Stimulated activated naive CD8-positive, alpha-beta T cell treated with anti-CD3 and anti-CD28 coated beads, Interleukin-15, Interleukin-2, amounts not matched to agents 100 ng/mL and 50 ng/mL, for 24 hours (primary cell): ENCODE measurements around the gene TFDP3.

Experiments
- H3K27ac Mint-ChIP-seq: one replicate; pipeline ENCODE4 v1.8.0; 2021; ENCODE audit warnings: mild to moderate bottlenecking, mixed read lengths
- H3K27me3 Mint-ChIP-seq: one replicate; pipeline ENCODE4 v1.8.0; 2021; ENCODE audit warnings: mixed read lengths
- H3K36me3 Mint-ChIP-seq: one replicate; pipeline ENCODE4 v1.8.0; 2021; ENCODE audit warnings: low read depth, mixed read lengths
- H3K4me1 Mint-ChIP-seq: one replicate; pipeline ENCODE4 v1.8.0; 2021; ENCODE audit warnings: low read depth, mixed read lengths
- H3K4me3 Mint-ChIP-seq: one replicate; pipeline ENCODE4 v1.8.0; 2021; ENCODE audit warnings: mild to moderate bottlenecking, mixed read lengths
- H3K9me3 Mint-ChIP-seq: one replicate; pipeline ENCODE4 v1.8.0; 2021; ENCODE audit warnings: mixed read lengths

TFDP3 gene

DNA sequence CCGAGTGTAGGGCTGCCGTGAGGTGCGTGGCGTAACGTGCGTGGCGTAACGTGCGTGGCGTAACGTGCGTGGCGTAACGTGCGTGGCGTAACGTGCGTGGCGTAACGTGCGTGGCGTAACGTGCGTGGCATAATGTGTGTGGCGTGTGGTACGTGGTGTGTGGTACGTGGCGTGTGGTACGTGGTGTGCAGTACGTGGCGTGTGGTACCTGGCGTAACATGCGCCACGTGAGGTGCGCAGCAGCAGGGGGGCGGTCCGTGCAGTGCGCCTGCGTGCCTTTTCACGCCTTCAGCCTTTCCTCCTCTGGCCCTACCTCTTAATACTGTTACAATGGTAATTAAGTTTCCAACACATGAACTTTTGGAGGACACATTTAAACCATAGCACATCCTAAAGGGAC, at the start of gene TFDP3:
TFDP3 (minus strand) TSS at position 26 of the 400 bp plus-strand sequence. CDS start 95 bp downstream, outside the sequence.
- Mint-ChIP-seq H3K27ac (no peak within 1 kb of the TSS), H3K27me3 (peaks cover 3% of the 10 kb centered on the region), H3K4me3 (no peak within 1 kb of the TSS), H3K36me3 (no peaks in the 10 kb centered on the region), H3K9me3 (no peaks in the 10 kb centered on the region), H3K4me1 (no peaks in the 10 kb centered on the region)

DNA sequence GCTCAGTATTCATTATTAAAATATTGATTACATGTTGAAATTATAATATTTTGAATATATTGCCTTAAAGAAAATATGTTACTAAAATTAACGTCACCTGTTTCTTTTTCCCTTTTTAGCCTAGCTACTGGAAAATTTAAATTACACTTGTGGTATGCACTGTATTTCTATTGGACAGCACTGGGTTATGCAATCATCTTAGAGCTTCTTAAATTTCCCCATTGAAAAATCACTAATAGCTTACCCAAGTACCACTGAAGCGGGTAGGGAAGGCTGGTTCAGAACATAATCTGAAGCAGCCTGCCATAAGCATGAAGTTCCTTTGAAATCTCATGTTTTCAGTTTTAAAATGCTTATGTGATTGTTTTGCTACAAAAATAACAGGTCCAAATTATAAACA, 49.5 kb upstream of the TFDP3 start:
- Mint-ChIP-seq H3K27me3 (no peaks in the 10 kb centered on the region), H3K4me3 (no peak overlapping the region), H3K27ac (no peak overlapping the region), H3K4me1 (no peaks in the 10 kb centered on the region), H3K36me3 (no peaks in the 10 kb centered on the region), H3K9me3 (no peaks in the 10 kb centered on the region)

GRCh38 chrX:133265331-133265730, 47.2 kb upstream of the TFDP3 start:
- no peak overlapping the region for H3K4me3 Mint-ChIP-seq
- no peaks in the 10 kb centered on the region for H3K9me3 Mint-ChIP-seq
- H3K36me3 Mint-ChIP-seq = no peaks in the 10 kb centered on the region
- H3K4me1 Mint-ChIP-seq = no peaks in the 10 kb centered on the region
- no peaks in the 10 kb centered on the region for H3K27me3 Mint-ChIP-seq
- no peak overlapping the region for H3K27ac Mint-ChIP-seq

DNA sequence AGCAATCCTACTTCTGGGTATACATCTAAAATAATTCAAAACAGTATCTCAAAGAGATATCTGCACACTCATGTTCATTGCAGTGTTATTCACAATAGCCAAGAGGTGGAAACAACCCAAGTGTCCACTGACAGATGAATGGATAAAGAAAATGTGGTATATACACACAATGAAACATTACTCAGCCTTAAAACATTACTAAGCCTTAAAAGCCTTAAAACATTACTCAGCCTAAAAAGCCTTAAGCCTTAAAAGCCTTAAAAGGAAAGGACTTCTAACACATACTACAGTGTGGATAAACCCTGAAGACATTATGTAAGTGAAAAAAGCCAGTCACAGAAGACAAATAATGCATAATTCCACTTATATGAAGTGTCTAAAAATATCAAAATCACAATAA, 40.3 kb upstream of the TFDP3 start:
- Mint-ChIP-seq H3K36me3 (no peaks in the 10 kb centered on the region), H3K4me1 (no peaks in the 10 kb centered on the region), H3K4me3 (no peak overlapping the region), H3K27ac (no peak overlapping the region), H3K27me3 (no peaks in the 10 kb centered on the region), H3K9me3 (no peaks in the 10 kb centered on the region)

DNA sequence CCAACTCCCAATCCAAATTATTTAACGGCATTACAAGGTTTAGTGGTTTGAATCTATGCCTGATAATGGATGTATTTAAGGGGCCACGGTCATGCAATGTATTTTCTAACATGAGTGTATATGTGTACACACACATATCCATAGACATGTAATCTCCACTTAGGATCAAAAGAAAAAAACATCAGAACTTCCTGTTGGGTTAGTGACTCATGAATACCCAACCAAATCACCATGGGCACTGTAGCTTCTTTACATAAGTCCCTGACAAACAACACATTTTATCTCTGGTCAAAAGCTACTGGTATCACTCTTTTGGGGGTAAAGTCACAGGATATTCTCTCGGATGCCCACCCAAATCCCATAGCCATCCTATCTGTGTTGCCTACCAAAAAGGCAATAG, 36.5 kb upstream of the TFDP3 start:
- Mint-ChIP-seq H3K4me1 (no peaks in the 10 kb centered on the region), H3K27ac (no peak overlapping the region), H3K9me3 (no peaks in the 10 kb centered on the region), H3K27me3 (no peaks in the 10 kb centered on the region), H3K4me3 (no peak overlapping the region), H3K36me3 (no peaks in the 10 kb centered on the region)

- Mint-ChIP-seq H3K4me1 (no peaks in the 10 kb centered on the region), H3K27me3 (no peaks in the 10 kb centered on the region), H3K36me3 (no peaks in the 10 kb centered on the region), H3K9me3 (no peaks in the 10 kb centered on the region), H3K4me3 (no peak overlapping the region), H3K27ac (no peak overlapping the region)
These were observed 33.0 kb upstream of the TFDP3 start for GRCh38 chrX:133251204-133251603.

DNA sequence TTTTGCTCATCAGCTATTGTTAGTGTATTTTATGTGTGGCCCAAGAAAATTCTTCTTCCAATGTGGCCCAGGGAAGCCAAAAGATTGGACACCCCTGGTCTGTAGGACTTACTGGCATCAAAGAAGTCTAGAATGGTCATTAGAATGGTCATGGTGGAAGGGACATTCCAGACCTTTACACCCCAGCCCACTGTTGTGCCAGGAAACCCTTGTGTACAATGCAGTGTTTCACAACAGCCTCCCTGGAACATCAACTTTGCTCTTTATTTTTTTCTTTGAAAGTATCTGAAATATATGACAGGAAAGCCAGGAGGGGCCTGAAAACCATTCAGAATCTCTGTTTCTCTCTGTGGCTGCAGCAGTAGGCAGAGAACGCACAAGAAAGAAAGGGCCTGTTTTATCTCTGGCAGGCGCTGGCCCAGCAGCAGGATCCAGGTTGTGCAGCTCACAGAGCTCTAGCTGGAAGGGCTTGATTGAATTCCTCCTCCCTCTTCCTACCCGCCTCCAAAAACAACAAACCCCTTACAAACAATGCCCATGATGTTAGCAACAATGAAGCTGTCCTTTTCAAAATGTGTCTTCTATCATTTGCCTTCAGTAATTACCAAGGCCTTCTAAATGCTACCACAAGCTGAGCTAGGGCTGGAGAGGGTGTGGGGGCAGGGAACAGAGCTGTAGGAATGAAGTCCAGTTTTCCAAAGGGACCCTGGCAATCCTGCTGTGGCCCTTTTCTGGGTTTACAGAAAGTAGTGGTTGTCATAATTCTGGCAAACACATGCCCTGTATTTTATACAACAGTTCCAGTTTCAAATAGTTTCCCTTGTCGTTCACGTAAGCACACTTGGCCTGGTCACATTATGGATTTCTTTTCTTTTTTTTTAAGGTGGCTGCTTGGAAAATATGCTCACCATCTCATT, 32.3 kb upstream of the TFDP3 start:
- Mint-ChIP-seq H3K27me3 (no peaks in the 10 kb centered on the region), H3K9me3 (no peaks in the 10 kb centered on the region), H3K4me3 (no peak overlapping the region), H3K4me1 (no peaks in the 10 kb centered on the region), H3K36me3 (no peaks in the 10 kb centered on the region), H3K27ac (no peak overlapping the region)

GRCh38 chrX:133249266-133250058, 31.3 kb upstream of the TFDP3 start:
- no peak overlapping the region for H3K4me3 Mint-ChIP-seq
- no peaks in the 10 kb centered on the region for H3K27me3 Mint-ChIP-seq
- no peaks in the 10 kb centered on the region for H3K36me3 Mint-ChIP-seq

GRCh38 chrX:133248177-133248576, 30.0 kb upstream of the TFDP3 start:
- H3K27me3 Mint-ChIP-seq = no peaks in the 10 kb centered on the region
- H3K27ac Mint-ChIP-seq = no peak overlapping the region
- H3K36me3 Mint-ChIP-seq = no peaks in the 10 kb centered on the region
- no peaks in the 10 kb centered on the region for H3K9me3 Mint-ChIP-seq
- H3K4me3 Mint-ChIP-seq = no peak overlapping the region
- H3K4me1 Mint-ChIP-seq = no peaks in the 10 kb centered on the region

More at GRCh38 chrX:133249266-133250058, 31.3 kb upstream of the TFDP3 start:
- no peaks in the 10 kb centered on the region for H3K4me1 Mint-ChIP-seq
- no peak overlapping the region for H3K27ac Mint-ChIP-seq
- no peaks in the 10 kb centered on the region for H3K9me3 Mint-ChIP-seq

DNA sequence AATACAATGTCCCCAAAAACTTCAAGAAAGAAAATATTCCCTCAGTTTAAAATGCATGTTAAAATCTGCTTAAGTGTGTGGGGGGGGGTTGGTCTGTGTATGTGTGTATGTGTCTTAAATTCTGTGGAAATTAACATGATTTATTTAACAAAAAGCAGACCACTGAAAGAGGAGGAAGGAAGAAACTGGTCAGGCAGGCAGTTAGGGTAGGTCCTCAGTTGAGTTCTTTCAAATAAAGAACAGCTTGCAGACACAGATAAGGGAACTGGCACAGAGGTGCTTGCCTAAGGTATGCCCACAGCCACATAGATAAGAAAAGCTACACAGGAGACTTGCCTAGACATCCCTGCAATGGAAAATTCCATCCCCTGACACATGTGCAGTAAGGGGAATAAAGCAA, 28.8 kb upstream of the TFDP3 start:
- H3K36me3 Mint-ChIP-seq = no peaks in the 10 kb centered on the region
- no peak overlapping the region for H3K4me3 Mint-ChIP-seq
- no peaks in the 10 kb centered on the region for H3K9me3 Mint-ChIP-seq
- H3K4me1 Mint-ChIP-seq = no peaks in the 10 kb centered on the region
- no peaks in the 10 kb centered on the region for H3K27me3 Mint-ChIP-seq
- H3K27ac Mint-ChIP-seq = no peak overlapping the region

DNA sequence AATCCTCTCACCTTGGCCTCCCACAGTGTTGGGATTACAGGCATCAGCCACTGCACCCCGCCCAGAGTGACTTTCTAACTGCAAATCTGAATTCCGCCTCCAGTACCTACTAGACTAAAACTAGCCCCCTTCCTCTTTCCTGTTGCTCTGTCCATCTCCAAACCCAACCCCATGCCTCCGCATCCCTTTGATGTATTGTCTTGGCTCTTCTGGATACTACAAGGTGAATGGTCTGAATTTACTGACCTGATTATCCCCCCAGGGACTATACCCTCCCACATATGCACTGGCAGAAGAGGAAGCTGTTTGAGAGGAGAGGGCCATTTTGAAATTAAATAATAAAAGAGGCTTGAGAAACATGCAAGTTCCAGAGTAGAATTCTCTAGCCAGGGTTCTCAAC, 17.7 kb upstream of the TFDP3 start:
- Mint-ChIP-seq H3K4me1 (no peaks in the 10 kb centered on the region), H3K36me3 (no peaks in the 10 kb centered on the region), H3K9me3 (no peaks in the 10 kb centered on the region), H3K27ac (no peak overlapping the region), H3K4me3 (no peak overlapping the region), H3K27me3 (no peaks in the 10 kb centered on the region)

- Mint-ChIP-seq H3K4me1 (no peaks in the 10 kb centered on the region), H3K27me3 (no peaks in the 10 kb centered on the region), H3K36me3 (no peaks in the 10 kb centered on the region)
These were observed 14.2 kb upstream of the TFDP3 start for GRCh38 chrX:133232331-133232730.

GRCh38 chrX:133229361-133229760, 11.2 kb upstream of the TFDP3 start:
- Mint-ChIP-seq H3K4me1 (no peaks in the 10 kb centered on the region), H3K4me3 (no peak overlapping the region), H3K9me3 (no peaks in the 10 kb centered on the region), H3K36me3 (no peaks in the 10 kb centered on the region), H3K27me3 (no peaks in the 10 kb centered on the region), H3K27ac (no peak overlapping the region)

More at GRCh38 chrX:133232331-133232730, 14.2 kb upstream of the TFDP3 start:
- Mint-ChIP-seq H3K27ac (no peak overlapping the region), H3K9me3 (no peaks in the 10 kb centered on the region), H3K4me3 (no peak overlapping the region)

DNA sequence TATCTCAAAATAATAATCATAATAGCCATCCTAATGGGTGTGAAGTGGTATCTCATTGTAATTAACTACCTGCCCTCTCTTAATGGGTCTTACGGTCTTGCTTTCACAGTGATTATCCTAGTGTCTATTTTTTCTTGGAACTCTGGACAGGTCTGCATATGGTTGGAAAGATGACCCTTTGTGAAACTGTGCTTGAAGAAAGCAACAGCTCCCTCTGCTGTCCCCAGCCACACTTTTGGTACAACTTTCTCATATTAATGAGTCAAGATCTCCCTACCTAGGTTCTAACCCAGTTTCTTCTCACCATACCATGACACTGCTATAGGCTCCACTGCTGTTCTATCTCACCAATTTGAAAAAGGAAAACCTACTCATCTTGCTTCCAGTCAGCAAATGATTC, 2.4 kb downstream of the TFDP3 start:
- no peak overlapping the region for H3K4me3 Mint-ChIP-seq
- H3K4me1 Mint-ChIP-seq = no peaks in the 10 kb centered on the region
- no peaks in the 10 kb centered on the region for H3K9me3 Mint-ChIP-seq
- peaks cover 3% of the 10 kb centered on the region for H3K27me3 Mint-ChIP-seq
- no peak overlapping the region for H3K27ac Mint-ChIP-seq
- H3K36me3 Mint-ChIP-seq = no peaks in the 10 kb centered on the region

- Mint-ChIP-seq H3K27me3 (peaks cover 1% of the 10 kb centered on the region), H3K4me3 (no peak overlapping the region), H3K9me3 (no peaks in the 10 kb centered on the region), H3K36me3 (no peaks in the 10 kb centered on the region), H3K4me1 (no peaks in the 10 kb centered on the region), H3K27ac (no peak overlapping the region)
These were observed 3.1 kb downstream of the TFDP3 start for GRCh38 chrX:133215017-133215416.
